RCC 7860 (cell line): Measurements from ENCODE around the gene IL1B.
"Not testable (repeated sequence)": the region's sequence is repeated elsewhere in the genome, so short reads cannot be mapped to it uniquely, and the experiment has no call there.

Experiments used
- DNase-seq: peaks from one replicate; pipeline ENCODE4 v3.0.0-alpha.2; 2015; ENCODE audit warnings: low spot score
- FAIRE-seq: peaks from 2 replicates; lab custom pipeline; 2012; peaks lifted over from hg19 to GRCh38; lab: Jason Lieb, UNC

The IL1B gene

GRCh38 chr2:112859406-112860183, 23.0 kb upstream of the IL1B start:
- FAIRE-seq = peak; percentile 74

GRCh38 chr2:112850588-112850987, 14.0 kb upstream of the IL1B start:
- FAIRE-seq (no peak), DNase-seq (no peak)

More at GRCh38 chr2:112859406-112860183, 23.0 kb upstream of the IL1B start:
- peak; percentile 33 for DNase-seq

GRCh38 chr2:112849956-112850355, 13.4 kb upstream of the IL1B start:
- DNase-seq = no peak
- no peak for FAIRE-seq

- DNase-seq = no peak
- no peak for FAIRE-seq
Observed at GRCh38 chr2:112848833-112849232, 12.3 kb upstream of the IL1B start.

- DNase-seq (no peak), FAIRE-seq (no peak)
Observed at GRCh38 chr2:112846031-112846430, 9.5 kb upstream of the IL1B start.

- DNase-seq (no peak), FAIRE-seq (no peak)
Observed at GRCh38 chr2:112843836-112844235, 7.3 kb upstream of the IL1B start.

- FAIRE-seq = no peak
- DNase-seq = no peak
Observed at GRCh38 chr2:112843288-112843687, 6.7 kb upstream of the IL1B start.

GRCh38 chr2:112841295-112842044, 4.9 kb upstream of the IL1B start:
- no peak for FAIRE-seq
- no peak for DNase-seq

- FAIRE-seq (no peak), DNase-seq (no peak)
Observed at GRCh38 chr2:112840068-112840445, 3.5 kb upstream of the IL1B start.

GRCh38 chr2:112839407-112840067, 3.0 kb upstream of the IL1B start:
- DNase-seq (no peak), FAIRE-seq (no peak)

GRCh38 chr2:112836163-112836560, 417 bp downstream of the IL1B start:
- DNase-seq (no peak), FAIRE-seq (no peak)

GRCh38 chr2:112835536-112836162, 930 bp downstream of the IL1B start:
- DNase-seq (no peak), FAIRE-seq (no peak)

GRCh38 chr2:112835061-112835501, 1.5 kb downstream of the IL1B start:
- DNase-seq = no peak
- no peak for FAIRE-seq

GRCh38 chr2:112834396-112835037, 2.1 kb downstream of the IL1B start:
- DNase-seq = no peak
- no peak for FAIRE-seq

- DNase-seq (no peak), FAIRE-seq (no peak)
Observed at GRCh38 chr2:112833976-112834375, 2.6 kb downstream of the IL1B start.

- not testable (repeated sequence) for DNase-seq, FAIRE-seq
Observed at GRCh38 chr2:112833639-112833931, 3.0 kb downstream of the IL1B start.

- DNase-seq (no peak), FAIRE-seq (no peak)
Observed at GRCh38 chr2:112832841-112833638, 3.5 kb downstream of the IL1B start.

- no peak for FAIRE-seq
- no peak for DNase-seq
Observed at GRCh38 chr2:112831946-112832840, 4.4 kb downstream of the IL1B start.

- DNase-seq = no peak
Observed at GRCh38 chr2:112831513-112831845, 5.1 kb downstream of the IL1B start.

More at GRCh38 chr2:112831513-112831845, 5.1 kb downstream of the IL1B start:
- FAIRE-seq = no peak
